K562 (cell line): Measurements from ENCODE around the gene IFTAP. TPM values are rescaled to one million over a fixed set of nuclear protein-coding genes. Genes with fewer than 3 reads are reported as not detected.

Source experiments
- ATAC-seq: fragments of 200-7000 bp; cut with Tn5 transposase; 3 replicates; pipeline ENCODE4 v1.9.1; 2020; ENCODE audit warnings: moderate library complexity
- BruUV-seq: library from RNA; stranded (reverse); fragments of 400-500 nt; replicated peaks from 2 replicates; lab custom pipeline; 2021; lab: Mats Ljungman, UMichigan
- CTCF ChIA-PET: fragments of 300-600 bp; formaldehyde crosslinking; extraction: SDS; loops from one replicate; lab custom pipeline; 2021; ENCODE audit warnings: low intra/inter-chr PET ratio; lab: Yijun Ruan, JAX
- POLR2A ChIA-PET: fragments of 300-600, 350-650 bp; sonication (Branson Sonifier 250); formaldehyde crosslinking; extraction: SDS; loops from one replicate; lab custom pipeline; 2021; ENCODE audit warnings: antibody characterized with exemption, inconsistent platforms; lab: Yijun Ruan, JAX
- DNase-seq, 4 experiments: peaks; one replicate each; pipeline versions ENCODE4 v3.0.0 to v3.0.0-alpha.2; 2011 to 2018; ENCODE audit warnings: low spot score in 3 of 4, mixed read lengths in 3 of 4; ENCODE audit errors: extremely low read depth in 1 of 4
- FAIRE-seq: peaks from 2 replicates; lab custom pipeline; 2011; peaks lifted over from hg19 to GRCh38; lab: Jason Lieb, UNC
- H2AFZ ChIP-seq: 2 replicates; pipeline ENCODE4 v1.6.0; 2011; ENCODE audit warnings: low read depth, low read length, control low read depth, inconsistent platforms
- H3K27ac ChIP-seq: fragments of 200-600 bp; 3 replicates; pipeline ENCODE4 v1.8.0; 2011; ENCODE audit warnings: low read depth, mild to moderate bottlenecking, control low read depth, inconsistent platforms, low read length, moderate library complexity, mixed read lengths; ENCODE audit errors: extremely low read depth
- H3K27me3 ChIP-seq, 2 experiments: fragments of 300-600 bp in 1 of 2; 2 replicates in 1 of 2; 3 replicates in 1 of 2; pipeline versions ENCODE4 v1.6.0 to v1.8.0; 2011; ENCODE audit warnings: inconsistent platforms in 2 of 2, low read length in 2 of 2, mild to moderate bottlenecking in 1 of 2, mixed read lengths in 1 of 2, moderate library complexity in 1 of 2; ENCODE audit not compliant: control insufficient read depth in 2 of 2, insufficient read depth in 2 of 2
- H3K36me3 ChIP-seq: fragments of 300-600 bp; 3 replicates; pipeline ENCODE4 v1.8.0; 2011; ENCODE audit warnings: mild to moderate bottlenecking, low read length, inconsistent platforms; ENCODE audit not compliant: control insufficient read depth, insufficient read depth
- H3K4me1 ChIP-seq, 2 experiments: fragments of 200-600 bp in 1 of 2; replicated peaks in 1 of 2; 2 replicates in 1 of 2; 3 replicates in 1 of 2; pipeline versions ENCODE4 v1.5.1 to v1.8.0; 2011; ENCODE audit warnings: inconsistent platforms in 2 of 2, low read length in 2 of 2, mild to moderate bottlenecking in 1 of 2, mixed read lengths in 1 of 2, moderate library complexity in 1 of 2; ENCODE audit not compliant: control insufficient read depth in 2 of 2, insufficient read depth in 2 of 2
- H3K4me2 ChIP-seq: 2 replicates; pipeline ENCODE4 v1.6.1; 2011; ENCODE audit warnings: low read length, control low read depth, inconsistent platforms, mixed read lengths; ENCODE audit not compliant: insufficient read depth
- H3K4me3 ChIP-seq: fragments of 200-600 bp; sonication (generic), shearing (Covaris generic); 2 replicates; pipeline ENCODE4 v1.5.1; 2016; ENCODE audit warnings: control low read depth, inconsistent platforms
- H3K79me2 ChIP-seq: fragments of 200-600 bp; 3 replicates; pipeline ENCODE4 v1.8.0; 2011; ENCODE audit warnings: low read length, inconsistent platforms; ENCODE audit not compliant: control insufficient read depth, insufficient read depth
- H3K9ac ChIP-seq, 2 experiments: 2 replicates each; pipeline versions ENCODE4 v1.6.0 to v1.6.1; 2011; ENCODE audit warnings: low read depth in 2 of 2, low read length in 2 of 2, control low read depth in 1 of 2, inconsistent platforms in 1 of 2, mild to moderate bottlenecking in 1 of 2, mixed read lengths in 1 of 2; ENCODE audit not compliant: insufficient read depth in 1 of 2
- H3K9me1 ChIP-seq: one replicate; pipeline ENCODE4 v1.6.0; 2011; ENCODE audit warnings: inconsistent platforms, mild to moderate bottlenecking, low read length, moderate library complexity; ENCODE audit not compliant: control insufficient read depth, insufficient read depth
- H3K9me3 ChIP-seq: replicated peaks from 2 replicates; pipeline ENCODE4 v1.5.1; 2011; ENCODE audit warnings: low read depth, low read length, inconsistent platforms; ENCODE audit not compliant: control insufficient read depth, insufficient read depth
- H4K20me1 ChIP-seq: replicated peaks from 2 replicates; pipeline ENCODE4 v1.6.1; 2011; ENCODE audit warnings: low read length, inconsistent platforms, mixed read lengths; ENCODE audit not compliant: control insufficient read depth, insufficient read depth
- CCAR2 ChIP-seq: fragments of 200-400 bp; formaldehyde crosslinking; IDR thresholded peaks from 2 replicates; pipeline ENCODE4 v1.6.1; 2017; ENCODE audit warnings: mild to moderate bottlenecking, low read depth, low read length
- EP400 ChIP-seq: fragments of 450-650 bp; IDR thresholded peaks from 2 replicates; pipeline ENCODE4 v1.6.1; 2017; ENCODE audit warnings: antibody characterized with exemption, mild to moderate bottlenecking, moderate library complexity
- EZH2 ChIP-seq: IDR thresholded peaks from 2 replicates; pipeline ENCODE4 v1.6.1; 2012; ENCODE audit warnings: low read depth, mild to moderate bottlenecking, inconsistent platforms, low read length, borderline replicate concordance
- FOXM1 ChIP-seq, 2 experiments: fragments of 450-650 bp in 1 of 2; sonication (generic) in 1 of 2; formaldehyde crosslinking in 1 of 2; IDR thresholded peaks; 2 replicates each; pipeline versions ENCODE4 v1.6.1 to v1.9.0; 2017 to 2022; ENCODE audit warnings: low read depth in 2 of 2, mild to moderate bottlenecking in 2 of 2, missing genetic modification reagents in 1 of 2, moderate library complexity in 1 of 2
- HBP1 ChIP-seq: fragments of 450-650 bp; formaldehyde crosslinking; IDR thresholded peaks from 2 replicates; pipeline ENCODE4 v1.4.0; 2022; ENCODE audit warnings: missing genetic modification characterization
- HNRNPK ChIP-seq: fragments of 200-400 bp; formaldehyde crosslinking; IDR thresholded peaks from one replicate; pipeline ENCODE4 v1.6.1; 2018; ENCODE audit warnings: mild to moderate bottlenecking, low read depth, low read length; ENCODE audit not compliant: poor library complexity, severe bottlenecking
- RB1 ChIP-seq: fragments of 450-650 bp; IDR thresholded peaks from 2 replicates; pipeline ENCODE4 v1.6.1; 2017; ENCODE audit warnings: low read depth, mild to moderate bottlenecking
- STAT6 ChIP-seq: sonication (generic); formaldehyde crosslinking; IDR thresholded peaks from 2 replicates; pipeline ENCODE4 v1.8.1; 2023; ENCODE audit warnings: mild to moderate bottlenecking, missing genetic modification reagents
- ZNF3 ChIP-seq: fragments of 250-450 bp; sonication (Bioruptor Pico); IDR thresholded peaks from 2 replicates; pipeline ENCODE4 v1.5.0; 2021; ENCODE audit warnings: mild to moderate bottlenecking, moderate library complexity
- ZNF512 ChIP-seq: IDR thresholded peaks from 2 replicates; pipeline ENCODE4 v1.6.1; 2016; ENCODE audit warnings: missing genetic modification characterization, missing compliant biosample characterization
- ZNF655 ChIP-seq: fragments of 250-450 bp; sonication (Bioruptor Pico); IDR thresholded peaks from 2 replicates; pipeline ENCODE4 v1.5.0; 2021
- ZNF778 ChIP-seq: fragments of 450-650 bp; formaldehyde crosslinking; IDR thresholded peaks from 2 replicates; pipeline ENCODE4 v1.4.0; 2020; ENCODE audit warnings: mild to moderate bottlenecking, moderate library complexity
- WGBS: fragments of 100-300 bp; shearing (Covaris generic); methylation state at CpG from one replicate; pipeline ENCODE4 v1.1.6; 2016; ENCODE audit warnings: low coverage, mixed read lengths; ENCODE audit not compliant: insufficient coverage; ENCODE audit errors: missing lambda C conversion rate; 5-methylcytosine and 5-hydroxymethylcytosine counted together
- in situ Hi-C: fragments of 300-500 bp; cut with MboI; formaldehyde crosslinking; loops from 4 replicates; pipeline ENCODE4 v1.15.0; 2018; ENCODE audit warnings: inconsistent platforms, mixed read lengths
- intact Hi-C: fragments of 100-400 bp; cut with micrococcal nuclease; formaldehyde crosslinking; loops from 2 replicates; pipeline ENCODE4 v1.14.2; 2022
- polyA plus RNA-seq, 8 experiments: library from polyadenylated mRNA; depleted of rRNA in 4 of 8; stranded (reverse) in 5 of 8; unstranded in 3 of 8; fragments of >200 nt; fragmentation: Nextera tagmentation in 2 of 8; fragmentation: Illumina TruSeq in 1 of 8; extraction: Ambion mirVana in 2 of 8; extraction: Trizol in 1 of 8; gene quantifications; 2 replicates each; pipeline versions ENCODE4 v1.2.1 to v1.2.3, GENCODE V29; 2011 to 2014; ENCODE audit warnings: inconsistent platforms in 1 of 8, missing spikeins in 1 of 8
- total RNA-seq, 7 experiments: library from RNA; depleted of rRNA in 6 of 7; stranded (reverse); fragments of >200 nt in 6 of 7; fragmentation: Illumina TruSeq in 2 of 7; extraction: Trizol in 2 of 7; gene quantifications; 2 replicates each; pipeline versions ENCODE4 v1.2.1 to v1.2.3, GENCODE V29; 2011 to 2021; ENCODE audit warnings: low replicate concordance in 1 of 7

Gene IFTAP
- total and polyA plus RNA-seq, 9 of the 15 experiments (the other 6 are each of a cell fraction or from before 2014, with no cell fraction given) = 9.2 to 30.0 (median 17.0) TPM

GRCh38 chr11:36688132-36688531, 93.8 kb downstream of the IFTAP start (continued):
- TF ChIP-seq ZNF778 (no peak), EZH2 (no peak), EP400 (no peak), CCAR2 (no peak), HNRNPK (no peak), STAT6 (CRISPR knock-in tag) (no peak)

- no peak for FAIRE-seq
- H3K9me1 ChIP-seq = no peaks in the 10 kb centered on the region
- H3K9ac ChIP-seq = no peak overlapping the region
- no peak overlapping the region for H3K27ac ChIP-seq
- in situ Hi-C loops = no loop called here
- CTCF ChIA-PET = no interaction called here
- H3K9me3 ChIP-seq = no peaks in the 10 kb centered on the region
- no TSS peak for BruUV-seq
- TF ChIP-seq ZNF3 (CRISPR knock-in tag) = no peak
- no peak for TF ChIP-seq HBP1 (CRISPR knock-in tag)
- TF ChIP-seq FOXM1 (IDR thresholded peaks at IDR 0.05; ENCODE audit: low read depth) = no peak
- TF ChIP-seq FOXM1 (CRISPR knock-in tag; IDR thresholded peaks at IDR 0.05; ENCODE audit: low read depth) = no peak
- no peak for TF ChIP-seq ZNF512
- TF ChIP-seq ZNF655 (CRISPR knock-in tag) = no peak
- TF ChIP-seq RB1 = no peak
- TF ChIP-seq, all 486 proteins: peak for 0
- Histone ChIP-seq H3K4me3 (no peak overlapping the region), H3K79me2 (no peaks in the 10 kb centered on the region), H3K4me2 (no peak overlapping the region), H3K27me3 (peaks cover 0 to 1% of the 10 kb centered on the region in 2 experiments; a peak in 2 of 5 replicates), H3K4me1 (no peaks in the 10 kb centered on the region), H3K36me3 (no peaks in the 10 kb centered on the region), H4K20me1 (no peaks in the 10 kb centered on the region), H2AFZ (no peak overlapping the region)
- ATAC-seq (no peak), DNase-seq (no peak)
- 2% methylated on average over 7 of the region's 7 CpGs for WGBS
- POLR2A ChIA-PET = no interaction called here
- intact Hi-C loops = no loop called here
Measured at GRCh38 chr11:36688571-36689291, 94.4 kb downstream of the IFTAP start.
